OCI-LY3 (cell line): ENCODE data around the gene OS9.
"Not testable (repeated sequence)": the region's sequence is repeated elsewhere in the genome, so short reads cannot be mapped to it uniquely, and the experiment has no call there.

Experiments used
- CTCF ChIP-seq: fragments of 200-600, 300-600 bp; sonication (generic); IDR thresholded peaks from 2 replicates; pipeline ENCODE4 v1.5.1; 2014; ENCODE audit warnings: antibody characterized with exemption, low read length, low read depth
- EZH2phosphoT487 ChIP-seq: fragments of 200-600 bp; shearing (Covaris generic); IDR thresholded peaks from 2 replicates; pipeline ENCODE4 v1.6.1; 2018; ENCODE audit warnings: antibody characterized with exemption, mixed run types, low read depth

- TF ChIP-seq CTCF, EZH2phosphoT487: not testable (repeated sequence)
Measured at GRCh38 chr12:57677947-57678346, 16.0 kb upstream of the OS9 start.
